D341Med (cell line): ENCODE data around the gene PRMT3.
"Not testable (repeated sequence)": the region's sequence is repeated elsewhere in the genome, so short reads cannot be mapped to it uniquely, and the experiment has no call there.

Experiments used
- DNase-seq: peaks from one replicate; pipeline ENCODE4 v3.0.0; 2012; ENCODE audit warnings: low spot score

Gene PRMT3

GRCh38 chr11:20457934-20458680 is 70.6 kb downstream of the PRMT3 start:
- no peak for DNase-seq

GRCh38 chr11:20458905-20459632 is 71.6 kb downstream of the PRMT3 start:
- DNase-seq = no peak

DNA sequence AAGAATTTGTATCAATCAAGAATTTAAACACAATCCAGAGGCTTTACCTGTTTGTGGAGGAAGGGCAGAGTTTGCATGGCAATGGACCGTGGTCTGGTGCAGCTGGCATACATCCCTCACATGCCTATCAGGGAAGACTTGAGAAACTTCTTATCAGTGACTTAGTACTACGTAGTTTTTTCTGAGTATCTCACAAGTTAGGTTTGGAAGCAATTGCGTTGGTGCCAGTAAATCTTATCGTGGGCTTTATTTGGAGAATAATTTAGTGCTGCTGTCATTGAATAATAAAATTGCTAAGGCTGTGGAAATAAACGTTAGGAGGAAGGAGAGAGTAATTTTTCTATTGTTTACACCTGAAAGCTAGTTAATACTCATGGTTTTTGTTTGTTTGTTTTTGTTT is 72.3 kb downstream of the PRMT3 start:
- DNase-seq = no peak

DNA sequence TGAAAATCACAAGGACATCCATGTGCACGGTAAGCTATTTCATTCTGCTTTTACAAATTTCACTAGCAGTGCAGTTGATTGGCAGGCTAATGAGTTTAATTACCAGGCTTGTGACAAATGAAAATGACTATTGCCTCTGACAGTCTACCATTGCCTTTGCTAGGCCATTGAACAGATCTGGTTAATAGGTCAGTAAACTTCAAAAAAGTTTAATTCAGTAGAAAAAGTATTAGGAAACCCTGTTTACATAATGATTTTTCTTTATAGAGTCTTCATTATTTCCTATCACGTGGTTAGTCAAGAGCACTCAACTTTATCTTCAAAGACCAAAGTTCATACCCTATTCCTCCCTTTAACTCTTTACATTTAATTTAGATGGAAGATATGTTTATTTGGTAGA is 77.0 kb downstream of the PRMT3 start:
- no peak for DNase-seq

GRCh38 chr11:20467487-20468185 is 80.1 kb downstream of the PRMT3 start:
- DNase-seq = peak; percentile 51

DNA sequence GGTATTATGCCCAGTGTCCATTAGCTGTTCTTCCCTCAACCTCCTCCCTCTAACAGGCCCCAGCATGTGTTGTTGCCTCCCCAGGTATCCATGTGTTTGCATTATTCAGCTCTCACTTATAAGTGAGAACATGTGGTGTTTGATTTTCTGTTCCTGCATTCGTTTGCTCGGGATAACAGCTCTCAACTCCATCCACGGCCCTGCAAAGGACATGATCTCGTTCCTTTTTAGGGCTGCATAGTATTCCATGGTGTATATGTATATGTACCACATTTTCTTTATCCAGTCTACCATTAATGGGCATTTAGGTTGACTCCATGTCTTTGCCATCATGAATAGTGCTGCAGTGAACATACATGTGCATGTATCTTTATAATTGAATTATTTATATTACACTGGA is 82.8 kb downstream of the PRMT3 start:
- DNase-seq = no peak

GRCh38 chr11:20471929-20472328 is 84.4 kb downstream of the PRMT3 start:
- DNase-seq = not testable (repeated sequence)

GRCh38 chr11:20474176-20474881 is 86.8 kb downstream of the PRMT3 start:
- no peak for DNase-seq

- no peak for DNase-seq
Measured at GRCh38 chr11:20474882-20475517, 87.5 kb downstream of the PRMT3 start.

DNA sequence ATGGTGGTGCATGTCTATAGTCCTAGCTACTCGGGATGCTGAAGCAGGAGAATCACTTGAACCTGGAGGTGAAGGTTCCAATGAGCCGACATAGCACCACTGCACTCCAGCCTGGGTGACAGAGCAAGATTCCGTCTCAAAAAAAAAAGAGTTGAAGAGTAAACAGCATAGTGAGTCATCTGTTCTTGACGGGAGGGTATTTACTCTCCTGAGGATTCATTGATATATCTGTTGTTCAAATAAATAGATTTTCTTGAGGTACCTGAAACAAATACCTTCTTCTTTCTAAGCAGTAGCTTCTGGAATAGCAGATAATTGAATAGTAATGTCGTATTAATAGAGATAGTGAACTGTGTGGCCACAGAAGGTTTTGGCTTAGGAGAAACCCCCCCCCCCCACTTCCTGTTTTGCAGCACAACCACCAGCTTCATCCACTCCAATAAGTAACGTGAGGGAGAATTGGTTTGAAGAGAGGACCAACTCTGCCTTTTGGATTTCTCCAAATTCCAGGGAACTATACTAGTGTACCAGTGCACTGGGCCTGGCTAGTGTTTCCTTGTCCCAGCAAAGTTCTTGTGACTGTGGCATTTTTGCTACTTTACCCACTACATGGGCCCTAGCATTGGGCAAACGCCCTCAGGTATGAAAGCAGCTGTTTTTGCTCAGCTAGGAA is 90.0 kb downstream of the PRMT3 start:
- DNase-seq = no peak

DNA sequence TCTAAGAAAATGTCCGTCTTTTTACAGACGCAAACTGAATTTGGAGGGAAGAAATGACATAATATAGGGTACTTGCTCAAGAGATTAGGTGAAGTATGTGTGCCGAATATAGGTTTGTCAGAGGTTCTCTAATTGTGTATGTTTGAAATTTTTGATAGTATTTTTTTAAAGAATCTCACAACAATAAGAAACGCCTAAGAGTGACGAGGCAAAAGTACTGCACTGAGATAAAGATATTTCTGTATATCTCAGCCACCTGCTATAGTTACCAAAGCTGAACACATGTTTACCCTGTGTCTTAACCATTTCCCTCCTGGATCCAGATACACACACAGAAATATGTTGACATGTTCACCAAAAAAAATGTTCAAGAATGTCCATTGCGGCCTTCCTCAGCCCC is 92.0 kb downstream of the PRMT3 start:
- no peak for DNase-seq

- DNase-seq = no peak
Measured at GRCh38 chr11:20483931-20484330, 96.4 kb downstream of the PRMT3 start.

- not testable (repeated sequence) for DNase-seq
Measured at GRCh38 chr11:20484416-20484815, 96.9 kb downstream of the PRMT3 start.

GRCh38 chr11:20488352-20488751 is 100.8 kb downstream of the PRMT3 start:
- DNase-seq = peak; percentile 31

- DNase-seq = no peak
Measured at GRCh38 chr11:20489948-20490347, 102.4 kb downstream of the PRMT3 start.

GRCh38 chr11:20493340-20493739 is 105.8 kb downstream of the PRMT3 start:
- no peak for DNase-seq

- DNase-seq = no peak
Measured at GRCh38 chr11:20497124-20497792, 109.7 kb downstream of the PRMT3 start.

DNA sequence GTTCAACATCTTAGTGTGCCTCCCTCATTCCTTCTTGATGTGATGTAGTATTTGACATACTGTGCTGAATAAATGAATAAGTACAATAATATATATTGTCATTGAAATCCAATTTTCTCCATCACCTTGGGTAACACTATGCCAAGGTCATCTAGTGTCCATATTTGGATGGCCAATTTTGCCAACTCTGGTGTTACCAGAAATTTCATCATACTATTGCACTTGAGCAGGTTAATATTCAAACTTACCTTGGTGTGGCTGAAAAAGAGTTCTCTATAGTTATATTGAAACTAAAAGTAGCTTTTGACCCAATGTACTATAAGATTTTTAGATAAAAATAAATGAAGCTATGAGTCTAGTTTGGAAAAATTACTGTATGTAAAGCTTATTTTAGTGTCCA is 113.7 kb downstream of the PRMT3 start:
- no peak for DNase-seq

DNA sequence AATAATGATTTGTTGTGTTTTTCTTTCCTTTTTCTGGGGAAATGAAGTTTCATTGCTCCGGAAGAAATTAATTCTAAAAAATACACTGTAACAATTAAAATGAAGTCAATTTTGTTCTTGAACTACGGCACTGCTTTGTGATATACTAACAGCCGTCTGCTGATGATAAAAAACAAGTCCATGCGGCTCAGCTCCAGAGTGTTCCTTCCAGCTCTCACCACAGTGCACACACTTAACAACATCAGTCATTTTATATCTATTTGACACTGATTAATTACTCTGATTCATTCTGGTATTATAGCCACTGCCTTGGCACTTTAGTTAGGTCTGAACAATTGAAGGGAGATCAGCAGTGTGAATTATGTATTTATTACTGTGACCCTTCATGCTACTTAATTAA is 114.5 kb downstream of the PRMT3 start:
- no peak for DNase-seq

GRCh38 chr11:20511982-20512381 is 124.5 kb downstream of the PRMT3 start:
- DNase-seq = no peak

- no peak for DNase-seq
Measured at GRCh38 chr11:20512869-20513268, 125.4 kb downstream of the PRMT3 start.
